ENCODE data around the gene EPC1.
"Not testable (repeated sequence)": the region's sequence is repeated elsewhere in the genome, so short reads cannot be mapped to it uniquely, and the experiment has no call there.

The EPC1 gene

DNA sequence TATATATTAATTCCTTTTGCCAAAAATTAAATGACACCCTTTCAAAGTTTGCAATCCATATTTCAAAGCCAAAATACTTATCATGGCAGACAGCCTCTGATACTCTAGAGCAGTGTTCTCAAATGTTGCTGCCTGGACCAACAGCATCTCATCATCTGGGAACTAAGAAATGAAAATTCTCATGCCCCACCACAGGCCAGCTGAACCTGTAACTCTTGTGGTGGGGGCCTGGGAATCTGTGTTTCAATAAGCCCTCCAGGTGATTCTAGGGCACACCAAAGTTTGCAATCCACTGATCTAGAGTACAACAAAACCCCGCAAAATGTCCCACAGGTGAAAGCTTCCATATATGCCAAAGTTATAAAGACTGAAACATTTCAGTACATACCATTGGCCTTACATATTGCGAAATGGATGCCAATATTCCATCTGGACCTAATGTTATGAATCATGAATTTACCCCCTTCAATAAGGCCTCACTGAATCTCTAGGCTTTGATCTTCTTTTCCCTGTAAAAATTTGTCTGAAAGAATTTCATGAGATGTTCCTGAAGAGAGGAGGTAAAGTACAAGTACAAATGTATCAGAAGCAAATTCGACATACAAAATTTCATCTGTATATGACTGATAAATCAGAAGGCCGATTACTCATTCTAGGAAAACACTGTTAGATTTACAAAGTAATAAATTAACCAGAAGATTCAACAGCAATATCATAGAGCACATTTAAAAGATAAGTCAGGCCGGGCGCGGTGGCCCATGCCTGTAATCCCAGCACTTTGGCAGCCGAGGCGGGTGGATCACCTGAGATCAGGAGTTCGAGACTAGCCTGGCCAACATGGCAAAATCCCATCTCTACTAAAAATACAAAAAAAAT, 25.3 kb upstream of the EPC1 start:
- in situ Hi-C loops (cut with HindIII; ENCODE audit: low sequenced_read_pairs), result no loop called here

DNA sequence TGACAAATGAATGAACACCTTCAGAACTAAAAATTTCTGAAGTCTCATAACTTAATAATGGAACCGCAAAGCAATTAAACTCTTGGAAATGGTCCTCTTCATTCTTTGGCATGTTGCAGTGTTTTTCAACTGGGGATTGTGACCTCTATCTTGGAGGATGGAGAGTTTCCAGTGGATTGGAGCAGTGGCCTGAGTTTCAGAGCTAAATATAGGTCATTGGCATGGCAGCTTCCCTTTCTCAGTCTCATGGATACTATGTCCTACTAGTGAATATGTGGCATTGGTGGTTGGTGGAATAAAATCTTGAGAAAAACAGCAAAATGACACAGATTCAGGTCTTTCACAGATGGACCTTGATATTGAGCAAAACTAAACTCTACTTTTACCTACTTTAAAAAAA, 24.1 kb upstream of the EPC1 start:
- in situ Hi-C loops (cut with HindIII; ENCODE audit: low sequenced_read_pairs), result no loop called here

DNA sequence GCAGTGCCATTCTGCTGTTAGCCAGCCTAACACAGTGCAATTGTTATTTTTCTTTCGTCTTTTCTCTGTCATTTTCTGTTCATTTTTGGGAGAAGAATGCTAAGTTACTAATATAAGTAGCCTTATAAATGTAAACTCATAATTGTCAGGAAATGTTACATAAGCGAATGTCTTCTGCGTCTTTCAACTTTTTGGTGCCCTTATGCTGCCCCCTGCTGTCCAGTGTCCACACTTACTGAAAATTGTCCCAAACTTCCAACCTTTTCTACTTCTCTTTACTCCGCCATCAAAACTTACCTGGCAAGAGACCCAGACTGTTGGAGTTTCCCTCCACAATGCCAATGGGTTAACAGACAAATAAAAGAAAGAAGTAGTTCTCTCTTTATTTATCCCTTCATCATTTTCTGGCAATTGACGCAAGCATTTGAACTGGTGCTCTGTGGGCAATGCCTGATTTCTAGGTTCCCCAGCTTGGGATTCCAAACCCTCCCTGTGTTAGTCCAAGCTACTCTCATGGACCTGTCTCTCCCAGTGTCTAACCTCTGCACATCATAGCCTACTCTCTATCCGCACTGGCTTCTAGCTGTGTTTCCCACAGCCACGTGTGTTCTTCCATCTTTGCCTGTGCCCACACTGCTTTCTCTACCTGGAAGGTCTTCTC, 21.0 kb upstream of the EPC1 start:
- in situ Hi-C loops (cut with HindIII; ENCODE audit: low sequenced_read_pairs), result no loop called here

DNA sequence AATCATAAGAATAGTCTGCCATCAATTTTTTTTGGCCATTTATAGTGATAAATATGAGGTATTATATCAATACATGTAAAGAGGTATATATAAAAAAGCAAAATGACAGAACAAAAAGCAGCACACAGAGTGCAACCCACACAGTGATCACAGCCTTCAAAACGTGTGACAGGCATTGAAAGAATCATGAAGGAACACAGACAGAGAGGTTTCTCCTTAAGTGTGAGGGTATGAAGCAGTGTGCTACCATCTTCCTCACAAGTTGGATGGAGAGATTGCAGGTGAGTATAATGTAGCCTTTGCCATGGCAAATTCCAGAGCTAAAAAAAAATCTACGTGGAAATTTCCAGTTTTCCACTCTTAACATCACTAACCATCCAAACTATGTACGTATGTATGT, 19.6 kb upstream of the EPC1 start:
- in situ Hi-C loops (cut with HindIII; ENCODE audit: low sequenced_read_pairs), result no loop called here

DNA sequence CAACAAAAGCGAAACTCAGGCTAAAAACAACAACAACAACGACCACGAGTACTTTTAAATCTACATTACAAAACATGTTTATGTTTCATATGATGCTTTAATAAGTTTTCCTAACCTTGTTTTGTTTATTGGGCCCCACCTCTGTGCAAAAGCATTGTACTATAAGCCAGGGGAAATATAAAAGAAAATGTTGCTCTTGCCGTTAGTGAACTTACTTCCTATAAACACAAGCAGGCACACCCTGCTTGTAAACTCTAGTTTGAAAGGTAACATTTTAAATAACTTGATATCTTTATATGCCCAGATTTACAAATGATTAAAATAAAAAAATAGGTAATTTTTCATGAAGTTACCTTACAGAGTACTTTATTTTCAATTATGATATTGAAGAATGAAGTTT, 19.2 kb upstream of the EPC1 start:
- in situ Hi-C loops (cut with HindIII; ENCODE audit: low sequenced_read_pairs), result no loop called here

DNA sequence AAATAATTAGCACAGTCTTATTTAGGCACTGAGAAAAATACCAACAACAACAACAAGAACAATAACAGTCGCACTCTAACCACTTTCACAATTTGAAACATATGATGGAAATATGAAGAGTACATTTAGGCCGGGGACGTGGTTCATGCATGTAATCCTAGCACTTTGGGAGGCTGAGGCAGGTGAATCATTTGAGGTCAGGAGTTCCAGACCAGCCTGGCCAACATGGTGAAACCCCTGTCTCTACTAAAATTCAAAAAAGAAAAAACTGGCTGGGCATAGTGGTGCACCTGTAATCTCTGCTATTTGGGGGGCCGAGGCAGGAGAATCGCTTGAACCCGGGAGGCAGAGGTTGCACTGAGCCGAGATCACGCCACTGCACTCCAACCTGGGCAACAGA, 18.4 kb upstream of the EPC1 start:
- in situ Hi-C loops (cut with HindIII; ENCODE audit: low sequenced_read_pairs), result not testable (repeated sequence)

DNA sequence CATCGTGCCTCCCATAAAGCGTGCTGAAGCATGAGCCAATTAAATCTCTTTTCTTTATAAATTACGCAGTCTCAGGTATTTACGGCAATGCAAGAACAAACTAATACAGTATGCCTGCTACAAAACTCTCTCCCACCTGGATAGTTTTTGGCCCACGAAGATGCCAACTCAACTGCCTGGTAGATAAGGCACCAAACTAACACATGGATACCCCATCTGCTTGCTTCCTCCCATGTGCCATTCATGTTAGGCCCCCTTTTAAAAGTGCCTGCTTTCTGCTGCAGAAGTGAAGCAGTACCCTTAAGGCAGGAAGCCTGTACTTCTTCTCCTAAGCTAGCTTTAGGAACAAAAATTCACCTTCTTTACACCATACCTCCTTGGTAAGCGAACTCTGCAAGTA, 15.6 kb upstream of the EPC1 start:
- in situ Hi-C loops (cut with HindIII; ENCODE audit: low sequenced_read_pairs), result no loop called here

DNA sequence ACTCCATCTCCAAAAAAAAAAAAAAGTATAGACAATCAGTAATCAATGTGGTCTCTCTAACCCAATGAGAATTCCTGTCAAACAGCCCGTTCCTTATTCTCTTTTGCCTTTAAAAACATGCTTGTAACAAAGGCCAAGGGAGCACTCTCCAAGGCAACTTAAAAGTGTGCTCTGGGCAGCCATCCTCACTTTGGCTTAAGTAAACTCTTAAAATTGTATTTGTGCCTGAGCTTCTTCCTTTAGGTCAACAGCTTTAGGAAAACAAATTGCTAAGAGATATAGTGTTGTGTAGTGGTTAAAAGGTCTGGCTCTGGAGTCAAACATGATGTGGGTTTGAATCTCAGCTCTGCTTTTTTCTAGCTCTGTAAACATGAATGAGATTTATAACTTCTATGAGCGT, 13.9 kb upstream of the EPC1 start:
- in situ Hi-C loops (cut with HindIII; ENCODE audit: low sequenced_read_pairs), result no loop called here

DNA sequence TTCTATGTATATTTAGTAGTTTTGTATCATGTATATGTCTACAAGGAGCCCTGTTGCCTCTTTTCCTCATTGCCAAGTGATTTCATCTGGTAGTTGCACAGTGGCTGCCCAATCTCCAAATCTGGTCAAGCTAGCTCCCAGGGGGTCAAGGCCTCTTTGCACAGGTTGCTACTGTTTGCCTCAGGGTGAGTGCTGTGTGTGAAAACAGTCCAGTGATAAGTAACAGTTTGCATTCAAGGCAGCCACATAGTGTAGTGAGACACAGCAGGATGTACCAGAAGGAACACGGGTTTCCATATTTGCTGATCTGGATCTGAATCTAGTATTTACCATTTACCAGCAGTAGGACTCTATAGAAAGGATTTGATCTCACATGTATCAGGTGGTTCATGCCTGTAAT, 13.3 kb upstream of the EPC1 start:
- in situ Hi-C loops (cut with HindIII; ENCODE audit: low sequenced_read_pairs), result no loop called here

DNA sequence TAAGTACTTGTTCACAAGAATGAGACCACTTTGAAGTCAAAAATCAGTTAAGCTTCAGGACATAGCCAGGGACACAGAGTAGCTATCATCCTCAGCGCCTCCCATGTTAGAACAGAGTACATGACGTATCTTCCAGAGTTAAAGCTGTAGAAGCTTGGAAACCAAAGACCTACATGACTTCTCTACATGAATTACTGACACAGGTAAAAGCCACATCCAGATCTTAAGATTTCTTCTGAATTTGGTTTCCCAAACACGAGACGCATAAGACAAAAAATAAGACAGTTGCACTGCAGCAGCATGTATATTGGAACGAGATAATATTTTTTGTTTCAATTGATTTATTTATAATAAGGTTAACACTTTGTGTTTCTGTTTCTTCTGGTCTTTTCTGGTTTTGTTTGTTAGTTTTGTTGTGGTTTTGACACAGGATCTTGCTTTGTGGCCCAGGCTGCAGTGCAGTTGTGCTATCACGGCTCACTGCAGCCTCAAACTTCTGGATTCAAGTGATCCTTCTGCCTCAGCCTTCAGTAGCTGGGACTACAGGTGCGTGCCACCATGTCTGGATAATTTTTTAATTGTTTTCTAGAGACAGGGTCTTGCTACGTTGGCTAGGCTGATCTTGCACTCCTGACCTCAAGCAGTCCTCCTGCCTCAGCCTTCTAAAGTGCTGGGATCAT, 10.2 kb upstream of the EPC1 start:
- in situ Hi-C loops (cut with HindIII; ENCODE audit: low sequenced_read_pairs), result no loop called here

DNA sequence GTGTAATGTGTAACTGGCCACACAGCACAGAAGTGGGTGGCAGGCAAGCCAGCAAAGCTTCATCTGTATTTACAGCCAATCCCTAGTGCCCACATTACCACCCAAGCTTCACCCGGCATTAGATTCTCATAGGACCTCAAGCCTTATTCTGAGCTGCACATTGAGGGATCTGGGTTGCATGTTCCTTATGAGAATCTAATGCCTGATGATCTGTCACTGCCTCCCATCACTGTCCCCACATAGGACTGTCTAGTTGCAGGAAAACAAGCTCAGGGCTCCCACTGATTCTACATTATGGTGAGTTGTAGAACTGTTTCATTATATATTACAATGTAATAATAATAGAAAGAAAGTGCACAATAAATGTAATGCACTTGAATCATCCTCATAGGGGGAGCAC, 7.7 kb upstream of the EPC1 start:
- in situ Hi-C loops (cut with HindIII; ENCODE audit: low sequenced_read_pairs), result not testable (repeated sequence)

DNA sequence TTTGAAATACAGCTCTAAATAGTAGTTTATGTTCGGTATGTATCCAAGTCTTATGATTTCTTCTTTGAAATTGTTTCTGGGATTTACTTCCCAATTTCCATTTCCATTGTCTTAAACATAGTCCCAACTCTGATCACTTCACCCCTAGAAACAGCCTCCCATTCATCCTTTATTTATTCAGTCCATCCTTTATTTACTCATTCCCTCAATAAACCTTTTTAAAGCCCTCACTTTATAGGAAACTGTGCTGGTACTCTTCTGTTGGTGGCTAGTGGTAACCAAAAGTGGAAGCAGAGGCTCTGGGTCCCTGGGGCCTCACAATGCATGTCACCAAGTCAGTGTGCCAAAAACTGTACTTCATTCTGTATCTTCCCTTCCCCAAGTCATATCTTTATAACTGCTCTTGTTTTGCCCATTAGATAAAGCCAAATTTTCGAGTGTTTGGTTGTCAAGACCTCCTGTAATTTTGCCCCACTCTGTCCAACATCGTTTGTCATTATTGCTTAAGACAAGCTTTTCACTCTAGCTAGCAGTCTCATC, 3.9 kb upstream of the EPC1 start:
- in situ Hi-C loops (cut with HindIII; ENCODE audit: low sequenced_read_pairs), result no loop called here

DNA sequence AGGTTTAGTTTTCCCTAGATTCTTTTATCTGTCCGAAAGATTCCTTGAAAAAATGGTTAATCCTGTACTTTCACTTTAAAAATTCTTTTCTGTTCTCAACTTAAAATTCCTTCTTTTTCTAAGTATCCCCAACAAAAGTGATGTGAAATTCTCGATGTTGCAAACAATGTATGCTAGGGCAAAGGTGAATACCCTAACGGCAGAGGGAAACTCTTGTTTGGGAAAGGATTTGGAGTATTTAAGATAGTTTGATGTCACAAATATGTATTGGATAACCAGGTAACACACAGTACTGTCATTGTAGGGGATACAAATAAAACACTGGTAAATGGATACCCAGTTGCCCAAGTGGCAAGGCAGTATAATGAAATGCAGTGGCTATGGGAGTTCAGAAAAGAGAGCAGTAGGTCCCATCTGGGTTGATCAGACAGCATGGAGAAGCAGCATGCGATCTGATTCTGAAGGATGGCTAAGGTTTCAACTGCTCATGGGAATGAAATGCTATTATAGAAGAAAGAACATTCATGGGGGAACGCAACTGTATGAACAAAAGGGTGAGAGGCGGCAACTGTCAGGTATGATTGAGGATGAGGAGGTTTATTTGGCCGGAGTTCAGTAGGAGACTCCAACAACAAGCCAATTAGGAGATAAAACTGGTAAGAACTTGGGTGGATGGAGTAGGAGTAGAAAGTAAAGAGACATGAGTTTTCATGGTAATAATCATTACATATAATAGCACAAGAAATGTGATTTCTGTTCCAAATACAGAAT, 3.2 kb upstream of the EPC1 start:
- in situ Hi-C loops (cut with HindIII; ENCODE audit: low sequenced_read_pairs), result no loop called here

DNA sequence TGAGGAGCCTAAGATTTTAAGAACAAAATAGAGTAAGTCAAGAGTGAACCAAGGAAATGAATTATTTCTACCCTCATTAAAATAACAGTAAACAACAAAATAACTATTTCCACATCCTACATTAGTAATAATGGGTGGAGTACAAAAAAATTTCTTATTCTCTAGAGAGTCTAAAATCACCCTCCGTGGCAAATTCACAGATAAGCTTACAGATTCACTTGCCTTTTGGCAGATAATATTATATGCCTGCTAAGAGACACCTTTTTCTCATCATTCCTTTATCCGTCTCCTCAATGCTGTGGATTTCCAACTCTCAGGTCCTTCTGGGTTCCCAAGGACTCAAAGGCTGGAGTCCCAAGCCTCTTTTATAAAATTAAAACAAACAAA, 2.2 kb upstream of the EPC1 start:
- in situ Hi-C loops (cut with HindIII; ENCODE audit: low sequenced_read_pairs), result no loop called here

DNA sequence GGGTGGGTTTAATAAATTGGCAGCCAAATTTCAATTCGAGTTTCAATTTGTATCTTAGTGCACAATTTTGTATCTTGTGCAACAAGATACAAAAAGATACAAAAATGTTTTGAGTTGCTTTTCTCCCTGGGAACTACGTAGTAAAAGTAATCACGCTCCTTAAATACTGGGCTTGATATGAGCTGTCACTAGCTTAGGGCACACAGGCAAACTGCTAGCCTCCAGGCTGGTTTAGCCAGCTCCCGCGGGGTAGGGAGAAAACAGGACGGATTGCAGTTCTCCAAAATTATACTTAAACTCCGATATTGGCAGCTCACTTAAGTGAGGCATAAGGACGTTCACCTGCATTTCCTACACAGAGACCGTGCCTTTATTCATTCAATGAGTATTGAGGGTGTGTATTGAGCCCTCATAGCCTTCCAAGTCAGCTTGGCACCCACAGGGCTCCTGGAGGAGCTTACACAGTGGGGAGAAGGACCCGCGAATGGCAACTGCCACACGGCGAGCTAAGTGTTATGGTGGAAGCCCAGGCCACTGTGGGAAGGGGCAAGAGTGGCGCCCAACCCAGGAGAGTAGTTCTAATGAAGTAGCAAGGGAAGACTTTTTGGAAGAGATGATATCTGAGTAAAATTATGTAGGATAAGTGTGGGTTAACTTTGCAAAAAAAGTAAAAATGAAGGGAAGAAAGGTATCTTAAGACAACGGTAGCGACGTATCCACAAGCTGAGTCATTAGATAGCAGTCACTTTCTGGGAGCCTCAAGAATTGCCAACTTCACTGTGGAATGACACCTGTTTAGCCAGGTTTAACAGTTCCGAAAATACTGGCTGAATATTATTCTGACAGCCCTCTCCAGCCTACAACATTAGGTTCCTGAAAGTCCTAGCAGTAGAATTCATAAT, 1.6 kb upstream of the EPC1 start:
- in situ Hi-C loops (cut with HindIII; ENCODE audit: low sequenced_read_pairs), result no loop called here

DNA sequence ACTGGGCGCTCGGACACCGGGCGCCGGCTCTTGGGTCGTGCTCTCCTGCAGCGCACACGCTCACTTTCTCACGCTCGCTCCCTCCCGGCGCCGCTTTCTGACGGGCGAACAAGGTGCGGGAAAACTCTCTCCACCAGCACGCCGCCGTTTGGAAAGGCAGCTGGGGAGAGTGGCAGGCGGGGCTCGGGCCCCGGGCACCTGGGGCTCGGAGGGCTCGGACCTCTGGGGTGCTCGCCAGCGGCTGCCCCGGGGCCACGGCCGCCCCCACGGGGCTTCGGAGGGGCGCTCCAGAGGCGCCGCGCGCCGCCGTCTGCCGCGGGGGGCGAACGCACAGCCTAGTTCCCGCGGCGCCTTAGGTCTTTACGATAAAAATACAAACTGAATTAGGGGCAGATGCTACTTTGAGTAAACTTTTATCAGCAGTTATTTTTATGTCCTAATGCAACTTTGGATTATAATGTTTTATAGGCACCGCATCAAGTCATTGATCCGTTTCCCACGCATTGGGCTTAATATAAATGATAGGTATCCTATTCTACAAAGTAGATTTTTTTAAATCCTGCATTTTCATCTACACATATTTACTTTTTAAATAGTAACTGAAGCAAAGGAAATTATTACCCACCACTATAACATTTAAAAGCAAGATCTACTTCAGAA, 535 bp upstream of the EPC1 start:
- in situ Hi-C loops (cut with HindIII; ENCODE audit: low sequenced_read_pairs), result no loop called here

DNA sequence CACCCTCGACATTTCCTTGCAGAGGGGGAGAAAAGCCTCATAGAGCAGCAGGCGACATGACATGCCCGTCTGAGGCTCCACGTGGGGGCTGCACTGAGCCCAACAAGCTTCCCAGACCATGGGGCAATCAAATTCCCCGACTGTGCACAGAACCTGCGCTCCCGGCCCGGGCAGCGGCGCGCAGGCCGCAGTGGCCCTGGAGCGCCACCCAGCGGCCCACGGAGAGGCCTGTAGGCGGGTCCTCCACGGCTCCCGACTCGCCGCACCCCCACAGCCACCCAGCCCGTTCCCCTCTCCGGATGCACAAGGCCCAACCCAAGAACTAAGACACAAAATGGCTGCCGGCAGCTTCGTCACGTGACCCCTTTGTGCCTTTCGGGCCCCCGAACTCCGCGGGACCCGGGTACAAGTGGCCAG, 816 bp downstream of the EPC1 start:
- in situ Hi-C loops (cut with HindIII; ENCODE audit: low sequenced_read_pairs), result no loop called here

DNA sequence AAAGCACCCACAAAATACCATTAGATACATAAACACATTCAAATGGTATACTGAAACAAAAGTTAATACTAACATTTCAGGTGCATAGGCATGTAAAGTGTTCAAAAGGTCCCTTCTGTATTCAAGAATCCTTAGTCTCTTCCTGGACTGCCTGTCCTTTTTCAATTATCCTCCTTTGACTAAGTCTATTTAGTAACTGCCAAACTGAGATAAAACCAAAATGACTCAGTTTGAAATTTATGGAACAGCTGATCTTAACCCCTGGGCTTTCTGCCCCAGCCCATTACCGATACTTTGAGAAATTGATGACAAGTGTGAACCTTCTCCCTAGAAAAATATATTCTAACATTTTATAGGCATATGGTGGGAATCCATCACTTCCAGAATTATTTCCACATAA, 5.4 kb downstream of the EPC1 start:
- in situ Hi-C loops (cut with HindIII; ENCODE audit: low sequenced_read_pairs), result no loop called here

DNA sequence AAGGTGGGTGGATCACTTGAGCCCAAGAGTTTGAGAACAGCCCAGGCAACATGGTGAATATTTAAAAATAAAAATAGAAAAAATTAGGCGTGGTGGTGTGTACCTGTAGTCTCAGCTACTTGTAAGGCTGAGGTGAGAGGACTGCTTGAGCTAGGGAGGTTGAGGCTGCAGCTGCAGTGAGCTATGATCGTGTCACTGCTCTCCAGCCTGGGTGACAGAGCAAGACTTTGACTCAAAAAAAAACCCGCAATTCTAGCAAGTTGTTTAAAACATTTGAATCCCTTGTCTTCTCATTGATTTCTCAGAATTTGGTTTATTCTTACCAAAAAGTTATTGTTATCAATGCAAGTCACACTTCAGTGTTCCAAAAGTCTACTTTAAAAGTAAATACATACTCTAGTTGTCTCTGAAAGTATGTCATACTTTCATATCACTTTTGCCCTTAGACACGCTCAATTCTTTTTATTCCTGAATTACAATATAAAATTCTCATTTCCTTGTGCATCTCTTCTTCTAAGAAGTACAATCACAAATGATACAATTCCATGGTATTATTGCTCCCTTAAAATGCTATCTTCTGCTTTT, 6.3 kb downstream of the EPC1 start:
- in situ Hi-C loops (cut with HindIII; ENCODE audit: low sequenced_read_pairs), result no loop called here
